DOHH2 (cell line): ENCODE measurements around the gene APLP2.

Experiments
- H3F3A ChIP-seq: fragments of 200-600 bp; sonication (generic), shearing (Covaris generic); 2 replicates; pipeline ENCODE4 v1.6.0; 2016; ENCODE audit warnings: antibody characterized with exemption, mild to moderate bottlenecking; ENCODE audit not compliant: control insufficient read depth, insufficient read depth
- H3K27ac ChIP-seq: fragments of 200-600 bp; sonication (generic); 2 replicates; pipeline ENCODE4 v1.5.1; 2014; ENCODE audit warnings: low read depth, mild to moderate bottlenecking, low read length, moderate library complexity
- H3K27me3 ChIP-seq: fragments of 200-600 bp; sonication (generic); 2 replicates; pipeline ENCODE4 v1.6.1; 2014; ENCODE audit warnings: mild to moderate bottlenecking, low read length, mixed read lengths; ENCODE audit not compliant: control insufficient read depth
- H3K36me3 ChIP-seq: fragments of 200-600 bp; sonication (generic); 2 replicates; pipeline ENCODE4 v1.6.1; 2014; ENCODE audit warnings: mild to moderate bottlenecking, low read length, moderate library complexity, mixed read lengths; ENCODE audit not compliant: control insufficient read depth
- H3K4me1 ChIP-seq: fragments of 200-600 bp; sonication (generic); 2 replicates; pipeline ENCODE4 v1.6.1; 2014; ENCODE audit warnings: mild to moderate bottlenecking, low read length, mixed read lengths; ENCODE audit not compliant: control insufficient read depth
- H3K4me2 ChIP-seq: fragments of 200-600 bp; sonication (generic); 2 replicates; pipeline ENCODE4 v1.6.0; 2014; ENCODE audit warnings: mild to moderate bottlenecking, low read length, moderate library complexity
- H3K4me3 ChIP-seq: fragments of 200-600 bp; sonication (generic); 2 replicates; pipeline ENCODE4 v1.5.1; 2014; ENCODE audit warnings: mild to moderate bottlenecking, low read length, mixed read lengths
- H3K79me2 ChIP-seq: fragments of 200-600 bp; sonication (generic); 2 replicates; pipeline ENCODE4 v1.6.1; 2014; ENCODE audit warnings: mild to moderate bottlenecking, low read length, mixed read lengths; ENCODE audit not compliant: control insufficient read depth
- H3K9me2 ChIP-seq: fragments of 200-600 bp; sonication (generic); replicated peaks from 2 replicates; pipeline ENCODE4 v1.6.1; 2014; ENCODE audit warnings: mild to moderate bottlenecking, low read length, mixed read lengths; ENCODE audit not compliant: control insufficient read depth
- H3K9me3 ChIP-seq: fragments of 200-600 bp; sonication (generic); 2 replicates; pipeline ENCODE4 v1.6.1; 2014; ENCODE audit warnings: antibody characterized with exemption, low read length, mixed read lengths; ENCODE audit not compliant: control insufficient read depth, insufficient read depth
- H4K20me1 ChIP-seq: fragments of 200-600 bp; sonication (generic); 2 replicates; pipeline ENCODE4 v1.6.0; 2014; ENCODE audit warnings: low read depth, mild to moderate bottlenecking, antibody characterized with exemption, low read length, moderate library complexity; ENCODE audit not compliant: control insufficient read depth, insufficient read depth
- CTCF ChIP-seq: fragments of 200-600 bp; sonication (generic); IDR thresholded peaks from one replicate; pipeline ENCODE4 v1.5.1; 2014; ENCODE audit warnings: antibody characterized with exemption, mild to moderate bottlenecking, low read depth, low read length; ENCODE audit not compliant: poor library complexity, severe bottlenecking
- EZH2phosphoT487 ChIP-seq: fragments of 200-600 bp; sonication (generic); IDR thresholded peaks from 2 replicates; pipeline ENCODE4 v1.6.1; 2017; ENCODE audit warnings: borderline replicate concordance, mild to moderate bottlenecking, antibody characterized with exemption, low read length, moderate library complexity, mixed read lengths

The APLP2 gene

DNA sequence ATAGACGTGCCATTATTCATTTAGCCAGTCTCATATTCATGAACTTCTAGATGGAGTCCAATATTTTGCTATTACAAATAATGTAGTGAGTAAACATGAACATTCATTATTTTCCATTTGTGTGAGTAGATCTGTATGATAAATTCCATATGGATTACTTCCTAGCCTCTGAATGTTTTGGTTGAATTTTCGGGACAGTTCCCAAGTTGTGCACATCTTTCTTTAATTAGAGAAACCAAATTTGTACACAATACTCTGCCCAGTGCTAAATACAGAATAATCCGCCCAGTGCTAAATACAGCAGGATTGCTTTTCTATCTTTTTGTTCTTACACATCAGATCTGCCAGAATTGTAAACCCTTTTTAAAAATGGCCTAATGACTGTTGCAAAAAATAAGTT, 17.1 kb upstream of the APLP2 start:
- Histone ChIP-seq H3K27ac (no peak overlapping the region), H3F3A (no peaks in the 10 kb centered on the region), H3K4me1 (no peaks in the 10 kb centered on the region)

DNA sequence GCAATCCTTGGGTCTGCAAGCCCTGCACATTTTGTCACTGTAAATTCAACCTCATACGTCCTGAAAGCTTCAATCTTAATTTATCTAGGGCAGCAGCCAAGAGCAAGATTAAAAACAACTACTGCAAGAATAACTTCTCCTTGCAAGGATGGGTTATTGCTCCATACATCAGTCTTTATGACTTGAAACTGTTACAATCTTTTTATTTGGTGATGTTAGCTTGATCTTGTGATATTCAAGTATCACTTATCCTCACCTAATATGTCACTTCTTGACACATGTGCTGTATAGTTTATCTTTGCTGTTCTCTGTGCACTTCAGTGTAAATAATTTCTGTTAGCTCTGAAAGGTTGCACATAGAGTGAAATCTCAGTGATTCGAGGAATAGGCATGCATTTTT, 14.7 kb upstream of the APLP2 start:
- no peaks in the 10 kb centered on the region for H3K4me1 ChIP-seq
- H3K27ac ChIP-seq: no peak overlapping the region
- H3K4me2 ChIP-seq: no peak overlapping the region

More for the DNA sequence above, 17.1 kb upstream of the APLP2 start:
- no peaks in the 10 kb centered on the region for H3K9me3 ChIP-seq
- no peaks in the 10 kb centered on the region for H4K20me1 ChIP-seq
- no peaks in the 10 kb centered on the region for H3K36me3 ChIP-seq
- no peaks in the 10 kb centered on the region; the same call in 1 of the 2 replicates for H3K27me3 ChIP-seq
- no peak for TF ChIP-seq CTCF
- no peak for TF ChIP-seq EZH2phosphoT487
- no peak overlapping the region for H3K4me3 ChIP-seq
- H3K4me2 ChIP-seq: no peak overlapping the region
- no peaks in the 10 kb centered on the region for H3K9me2 ChIP-seq
- H3K79me2 ChIP-seq: no peaks in the 10 kb centered on the region

GRCh38 chr11:130055617-130056016, 14.1 kb upstream of the APLP2 start:
- no peaks in the 10 kb centered on the region for H3K79me2 ChIP-seq
- H3F3A ChIP-seq: no peaks in the 10 kb centered on the region
- no peak overlapping the region for H3K27ac ChIP-seq
- no peak for TF ChIP-seq CTCF
- peaks cover 11% of the 10 kb centered on the region for H3K27me3 ChIP-seq
- no peaks in the 10 kb centered on the region for H3K4me1 ChIP-seq
- H3K36me3 ChIP-seq: no peaks in the 10 kb centered on the region
- H4K20me1 ChIP-seq: no peaks in the 10 kb centered on the region
- no peaks in the 10 kb centered on the region for H3K9me3 ChIP-seq
- no peak overlapping the region for H3K4me2 ChIP-seq
- H3K9me2 ChIP-seq: no peaks in the 10 kb centered on the region
- no peak overlapping the region for H3K4me3 ChIP-seq

More for the DNA sequence above, 14.7 kb upstream of the APLP2 start:
- Histone ChIP-seq H3K9me3 (no peaks in the 10 kb centered on the region), H4K20me1 (no peaks in the 10 kb centered on the region), H3K9me2 (no peaks in the 10 kb centered on the region), H3K79me2 (no peaks in the 10 kb centered on the region), H3K4me3 (no peak overlapping the region), H3K27me3 (peaks cover 10% of the 10 kb centered on the region), H3K36me3 (no peaks in the 10 kb centered on the region), H3F3A (no peaks in the 10 kb centered on the region)
- TF ChIP-seq EZH2phosphoT487 (no peak), CTCF (no peak)

GRCh38 chr11:130061017-130061416, 8.7 kb upstream of the APLP2 start:
- Histone ChIP-seq H3F3A (no peaks in the 10 kb centered on the region; the same call in 1 of the 2 replicates), H3K27me3 (peaks cover 31% of the 10 kb centered on the region), H3K4me1 (peaks cover 11% of the 10 kb centered on the region), H3K4me2 (no peak overlapping the region), H3K27ac (no peak overlapping the region), H4K20me1 (no peaks in the 10 kb centered on the region), H3K4me3 (no peak overlapping the region), H3K36me3 (no peaks in the 10 kb centered on the region), H3K9me2 (no peaks in the 10 kb centered on the region), H3K9me3 (no peaks in the 10 kb centered on the region), H3K79me2 (no peaks in the 10 kb centered on the region)
- no peak for TF ChIP-seq EZH2phosphoT487
- no peak for TF ChIP-seq CTCF
